Measurements from ENCODE around the gene ENTR1. TPM values are rescaled to one million over a fixed set of nuclear protein-coding genes. Genes with fewer than 3 reads are reported as not detected.

Gene ENTR1
- total RNA-seq, 1 donor from 2014 or later = 34.9 TPM

- no peak overlapping the region for H3K4me3 ChIP-seq
- TF ChIP-seq EZH2phosphoT487 (IDR thresholded peaks at IDR 0.05) = no peak
- no peak for TF ChIP-seq CTCF (IDR thresholded peaks at IDR 0.05)
- no peak for TF ChIP-seq EZH2 (IDR thresholded peaks at IDR 0.05)
- no peak overlapping the region for H3K27ac Mint-ChIP-seq
- H3K36me3 ChIP-seq = no peaks in the 10 kb centered on the region
- H3K27me3 Mint-ChIP-seq (ENCODE audit: insufficient read depth, low read depth) = peaks cover 4% of the 10 kb centered on the region
- H3K4me2 ChIP-seq = no peak overlapping the region
- no peak overlapping the region for H3K4me3 Mint-ChIP-seq
- DNase-seq (ENCODE audit: low spot score) = no peak
- H3F3A ChIP-seq (ENCODE audit: low read depth) = no peaks in the 10 kb centered on the region
- peaks cover 11% of the 10 kb centered on the region for H3K36me3 Mint-ChIP-seq
- H3K79me2 ChIP-seq (ENCODE audit: low read depth) = peaks cover 31% of the 10 kb centered on the region
- no peaks in the 10 kb centered on the region for H3K9me3 Mint-ChIP-seq
- no peak overlapping the region for H2AFZ ChIP-seq (replicated peaks)
- H3K27me3 ChIP-seq = no peaks in the 10 kb centered on the region
- peaks cover 2% of the 10 kb centered on the region for H3K4me1 ChIP-seq
- no peak overlapping the region for H3K27ac ChIP-seq
- peaks cover 15% of the 10 kb centered on the region for H3K4me1 Mint-ChIP-seq
- peaks cover 30% of the 10 kb centered on the region for H4K20me1 ChIP-seq (ENCODE audit: low read depth)
- no peak overlapping the region for H3K9ac ChIP-seq
- H3K9me3 ChIP-seq (ENCODE audit: low read depth) = no peaks in the 10 kb centered on the region
These were observed 22.2 kb upstream of the ENTR1 start for GRCh38 chr9:136432591-136432990.

- TF ChIP-seq EZH2phosphoT487 (IDR thresholded peaks at IDR 0.05) (no peak), CTCF (IDR thresholded peaks at IDR 0.05) (no peak), EZH2 (IDR thresholded peaks at IDR 0.05) (no peak)
- H3K27me3 ChIP-seq = no peaks in the 10 kb centered on the region
- H3F3A ChIP-seq (ENCODE audit: low read depth) = no peaks in the 10 kb centered on the region
- H3K4me3 ChIP-seq = no peak overlapping the region
- Mint-ChIP-seq H3K9me3 (no peaks in the 10 kb centered on the region), H3K4me1 (peaks cover 8% of the 10 kb centered on the region), H3K4me3 (no peak overlapping the region), H3K27me3 (ENCODE audit: insufficient read depth, low read depth) (peaks cover 3% of the 10 kb centered on the region), H3K27ac (no peak overlapping the region), H3K36me3 (peaks cover 8% of the 10 kb centered on the region)
- no peak for DNase-seq (ENCODE audit: low spot score)
- H3K9me3 ChIP-seq (ENCODE audit: low read depth) = no peaks in the 10 kb centered on the region
- H3K4me2 ChIP-seq = no peak overlapping the region
- peaks cover 23% of the 10 kb centered on the region for H4K20me1 ChIP-seq (ENCODE audit: low read depth)
- no peak overlapping the region for H3K9ac ChIP-seq
- no peak overlapping the region for H2AFZ ChIP-seq (replicated peaks)
- no peak overlapping the region for H3K27ac ChIP-seq
- H3K36me3 ChIP-seq = no peaks in the 10 kb centered on the region
- H3K4me1 ChIP-seq = no peaks in the 10 kb centered on the region
- H3K79me2 ChIP-seq (ENCODE audit: low read depth) = peaks cover 24% of the 10 kb centered on the region
These were observed 21.5 kb upstream of the ENTR1 start for GRCh38 chr9:136431782-136432350.

- DNase-seq (ENCODE audit: low spot score) = no peak
- Histone ChIP-seq H3K27ac (no peak overlapping the region), H3K27me3 (no peaks in the 10 kb centered on the region), H3K4me1 (no peaks in the 10 kb centered on the region), H3K4me3 (no peak overlapping the region), H3F3A (ENCODE audit: low read depth) (no peaks in the 10 kb centered on the region), H3K9me3 (ENCODE audit: low read depth) (no peaks in the 10 kb centered on the region), H3K79me2 (ENCODE audit: low read depth) (peaks cover 12% of the 10 kb centered on the region), H4K20me1 (ENCODE audit: low read depth) (peaks cover 11% of the 10 kb centered on the region), H3K9ac (no peak overlapping the region), H3K36me3 (no peaks in the 10 kb centered on the region), H3K4me2 (no peak overlapping the region), H2AFZ (replicated peaks) (no peak overlapping the region)
- Mint-ChIP-seq H3K4me3 (no peak overlapping the region), H3K4me1 (peaks cover under 1% of the 10 kb centered on the region), H3K9me3 (no peaks in the 10 kb centered on the region), H3K27ac (no peak overlapping the region), H3K27me3 (ENCODE audit: insufficient read depth, low read depth) (peaks cover 4% of the 10 kb centered on the region), H3K36me3 (peaks cover 3% of the 10 kb centered on the region)
- TF ChIP-seq CTCF (IDR thresholded peaks at IDR 0.05) = no peak
- no peak for TF ChIP-seq EZH2phosphoT487 (IDR thresholded peaks at IDR 0.05)
- no peak for TF ChIP-seq EZH2 (IDR thresholded peaks at IDR 0.05)
These were observed 20.3 kb upstream of the ENTR1 start for GRCh38 chr9:136430588-136431234.
